Placental pericyte (primary cell): ENCODE data around the gene PSME2. TPM values are rescaled to one million over a fixed set of nuclear protein-coding genes. Genes with fewer than 3 reads are reported as not detected.

Source experiments
- total RNA-seq: library from RNA; depleted of rRNA; stranded (reverse); fragments of >200 nt; gene quantifications from 2 replicates; pipeline ENCODE4 v1.2.3, GENCODE V29; 2012

Gene PSME2, protein sequence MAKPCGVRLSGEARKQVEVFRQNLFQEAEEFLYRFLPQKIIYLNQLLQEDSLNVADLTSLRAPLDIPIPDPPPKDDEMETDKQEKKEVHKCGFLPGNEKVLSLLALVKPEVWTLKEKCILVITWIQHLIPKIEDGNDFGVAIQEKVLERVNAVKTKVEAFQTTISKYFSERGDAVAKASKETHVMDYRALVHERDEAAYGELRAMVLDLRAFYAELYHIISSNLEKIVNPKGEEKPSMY
- total RNA-seq = 71.8 and 89.9 TPM in 2 replicates

DNA sequence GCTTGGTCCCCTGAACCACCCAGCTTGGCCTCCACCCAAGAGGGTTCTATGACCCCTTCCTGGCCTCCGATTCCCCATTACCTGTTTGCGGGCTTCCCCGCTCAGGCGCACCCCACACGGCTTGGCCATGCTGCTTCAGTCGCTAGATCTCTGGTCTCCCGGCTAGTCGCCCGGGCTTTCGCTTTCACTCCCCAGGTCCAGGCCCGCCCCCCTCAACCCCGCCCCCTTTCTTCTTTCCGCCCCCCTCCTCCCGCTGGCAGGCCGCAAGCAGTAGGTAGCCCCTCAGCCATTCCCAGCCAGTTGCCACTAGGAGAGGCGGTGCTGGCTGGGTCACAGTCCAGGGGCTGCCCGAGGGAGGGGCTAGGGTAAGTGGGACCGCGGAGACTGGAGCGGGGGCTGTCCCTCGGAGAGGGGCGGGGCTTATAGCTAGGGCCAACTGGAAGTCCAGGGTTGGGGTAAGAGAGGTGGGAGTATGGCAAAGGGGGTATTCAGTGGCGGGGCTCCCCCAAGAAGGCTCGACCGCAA is at the start of gene PSME2:
Gene PSME2, minus strand, starts transcription at position 158 of the 525 bp plus-strand sequence. Its CDS starts 29 bp downstream, at position 129.

DNA sequence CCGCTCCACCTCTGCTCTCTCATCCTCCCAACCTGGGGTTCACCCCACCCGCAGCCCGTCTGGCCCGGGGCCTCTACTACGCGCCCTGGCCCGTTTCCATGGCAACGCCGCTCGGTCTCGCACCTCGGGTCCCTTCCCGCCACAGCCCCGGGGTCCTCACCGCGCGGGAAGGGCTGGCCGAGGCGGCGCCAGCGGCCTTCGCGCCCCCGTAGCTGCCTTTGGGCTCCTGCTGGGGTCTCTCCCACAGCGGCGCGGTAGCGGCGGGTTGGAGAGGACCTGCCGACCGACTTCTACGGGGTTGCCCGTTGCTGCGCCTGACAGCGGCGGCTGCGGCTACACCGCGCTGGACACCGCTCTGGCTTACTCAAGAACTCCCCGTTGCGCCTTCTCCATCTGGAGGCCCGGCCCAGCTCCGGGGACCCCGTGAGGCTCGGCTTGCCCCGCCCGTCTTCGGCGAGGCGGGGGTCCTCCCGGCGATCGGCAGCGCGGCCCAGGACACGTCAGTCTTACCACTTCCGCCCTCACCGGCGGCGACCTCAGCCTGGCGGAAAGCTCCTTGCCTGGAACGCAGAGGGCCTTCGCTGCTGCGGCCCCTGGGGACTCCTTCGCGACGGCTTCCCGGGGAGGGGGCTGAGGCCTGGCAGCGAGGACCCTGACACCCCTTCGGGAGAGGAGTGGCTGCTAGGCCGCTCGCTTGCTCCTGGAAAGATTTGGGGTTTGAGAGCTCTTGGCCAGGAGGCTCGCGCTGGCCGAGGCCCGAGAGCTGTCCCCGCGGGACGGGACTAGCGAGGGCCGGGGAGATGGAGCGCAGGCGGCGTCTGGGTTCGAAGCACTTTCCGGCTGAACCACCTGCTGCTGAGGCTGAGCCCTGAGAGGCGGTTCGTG is 49.0 kb upstream of the PSME2 start, which contains the start of gene TM9SF1:
Gene TM9SF1, minus strand, starts transcription at position 256 of the 885 bp plus-strand sequence. CDS start 422 bp downstream, outside the sequence.

DNA sequence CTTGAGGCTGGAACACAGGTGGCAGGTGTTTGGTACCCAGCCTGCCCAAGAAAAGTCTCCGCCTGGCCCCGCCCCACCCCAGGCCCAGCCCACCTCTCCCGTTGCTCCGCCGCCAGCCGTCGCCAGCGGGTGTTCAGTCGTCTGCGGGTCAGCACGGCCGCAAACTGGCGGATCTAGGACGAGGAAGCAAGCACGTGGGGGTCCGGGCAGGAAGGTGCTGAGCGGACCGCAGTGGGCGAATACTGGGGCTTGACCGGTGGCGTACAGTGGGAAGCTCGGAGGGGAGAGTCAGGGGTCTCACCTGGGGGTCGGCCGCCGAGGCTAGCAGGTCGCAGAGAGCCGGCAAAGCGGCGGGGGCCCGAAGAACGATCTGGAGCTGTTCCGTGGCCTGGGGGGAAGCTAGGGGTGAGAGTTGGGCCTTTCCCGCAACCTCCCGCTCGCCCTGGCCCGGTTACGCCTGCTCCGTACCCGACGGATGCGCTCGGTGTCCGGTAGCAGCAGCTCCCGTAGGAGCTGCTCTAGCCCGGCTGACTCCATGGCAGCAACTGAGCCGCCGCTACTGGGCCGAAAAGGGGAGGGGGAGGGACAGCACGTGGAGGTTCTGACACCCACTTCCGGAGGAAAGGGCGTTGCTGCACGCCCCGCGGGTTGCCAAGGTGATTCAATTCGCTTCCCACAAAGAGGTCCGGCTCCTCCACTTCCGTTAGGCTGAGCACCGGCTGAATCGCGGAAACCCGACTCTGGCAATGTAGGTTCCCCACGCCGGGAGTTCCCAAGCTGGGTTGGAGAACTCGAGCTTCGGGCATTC is 42.0 kb upstream of the PSME2 start, which contains the start of gene IPO4:
Gene IPO4, minus strand, starts transcription at position 566 of the 808 bp plus-strand sequence. Its CDS starts 29 bp downstream, at position 537.

DNA sequence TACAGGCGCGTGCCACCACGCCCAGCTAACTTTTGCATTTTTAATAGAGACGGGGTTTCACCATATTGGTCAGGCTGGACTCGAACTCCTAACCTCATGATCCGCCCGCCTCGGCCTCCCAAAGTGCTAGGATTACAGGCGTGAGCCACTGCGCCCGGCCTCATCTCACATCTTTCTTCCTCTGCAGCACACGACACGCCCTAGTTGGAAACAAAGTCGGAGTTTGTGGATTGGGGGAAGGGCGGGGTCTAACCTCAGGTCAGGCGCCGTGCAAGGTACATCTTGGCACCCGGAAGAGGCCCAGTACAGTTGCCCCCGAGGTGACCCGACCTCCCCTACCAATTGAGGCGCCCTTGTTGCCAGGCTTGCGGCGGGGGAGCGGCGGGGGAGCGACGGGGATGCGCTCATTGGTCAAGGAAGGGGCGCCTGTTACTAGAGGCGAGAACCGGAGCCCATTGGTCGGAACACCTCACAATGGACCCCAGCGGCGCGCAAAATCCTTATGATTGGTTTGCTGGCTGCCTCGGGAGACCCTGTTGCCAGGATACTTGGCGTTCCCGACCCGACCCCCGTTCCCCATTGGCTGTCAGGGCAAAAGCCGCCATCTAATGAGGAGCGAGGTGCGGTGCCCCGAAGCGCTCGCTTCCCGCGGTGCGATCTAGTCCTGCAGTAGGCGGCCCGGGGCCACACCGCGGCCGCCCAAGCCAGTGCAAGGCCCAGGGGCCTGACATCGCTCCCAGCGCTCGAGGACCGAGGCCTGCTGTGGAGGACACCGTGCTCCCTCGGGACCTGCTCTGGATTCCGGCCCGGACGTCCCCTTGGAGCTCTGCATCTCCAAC is 25.2 kb upstream of the PSME2 start, which contains the start of gene REC8:
Gene REC8, plus strand, starts transcription at position 659 of the 839 bp plus-strand sequence. CDS start 473 bp downstream, outside the sequence.

DNA sequence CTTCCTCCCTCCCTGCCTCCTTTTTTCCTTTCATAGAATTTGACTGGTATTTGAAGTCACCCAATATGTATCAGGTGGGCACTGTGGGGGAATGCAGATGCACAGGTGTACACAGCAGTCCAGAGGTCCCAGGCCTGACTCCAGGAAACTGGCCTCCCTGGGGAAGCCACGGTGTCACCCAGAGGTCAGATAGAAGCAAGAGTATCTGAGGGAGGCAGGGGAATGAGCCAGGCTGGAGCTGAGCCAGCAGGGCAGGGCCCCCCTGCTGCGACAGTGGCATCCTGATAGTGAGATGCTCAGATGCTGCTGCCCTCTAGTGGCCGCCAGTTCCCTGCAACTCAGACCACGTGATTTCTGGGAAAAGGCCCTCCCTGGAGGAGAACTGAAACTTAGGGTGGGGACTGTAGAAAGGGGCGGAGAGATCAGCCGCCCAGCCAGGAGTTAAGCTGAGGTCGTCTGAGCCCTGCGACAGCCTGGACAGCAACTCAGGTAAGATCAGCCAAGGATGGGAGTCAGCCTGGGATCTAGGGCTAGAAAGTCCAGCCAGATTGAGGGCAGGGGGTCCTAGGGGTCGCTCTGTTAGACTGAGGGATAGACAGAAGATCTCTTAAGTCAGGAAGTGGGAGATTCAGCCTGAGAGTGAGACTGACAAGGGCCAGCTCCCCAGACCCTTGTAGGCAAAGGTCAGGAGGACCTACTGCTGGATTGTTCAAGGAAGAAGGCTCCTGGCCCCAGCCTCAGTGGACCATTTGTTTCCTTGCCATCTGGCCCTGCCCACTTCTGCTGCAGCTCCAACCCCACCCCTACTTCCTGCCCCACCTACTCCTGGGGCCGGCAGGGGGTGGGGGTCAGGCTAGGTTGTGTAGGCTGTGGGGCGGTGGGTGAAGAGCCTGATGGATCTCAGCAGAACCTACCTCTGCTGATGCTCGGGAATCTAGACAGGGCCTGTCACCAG is 14.7 kb upstream of the PSME2 start, which contains the start of gene IRF9:
Gene IRF9, plus strand, starts transcription at position 416 of the 955 bp plus-strand sequence. CDS start 880 bp downstream, outside the sequence.

DNA sequence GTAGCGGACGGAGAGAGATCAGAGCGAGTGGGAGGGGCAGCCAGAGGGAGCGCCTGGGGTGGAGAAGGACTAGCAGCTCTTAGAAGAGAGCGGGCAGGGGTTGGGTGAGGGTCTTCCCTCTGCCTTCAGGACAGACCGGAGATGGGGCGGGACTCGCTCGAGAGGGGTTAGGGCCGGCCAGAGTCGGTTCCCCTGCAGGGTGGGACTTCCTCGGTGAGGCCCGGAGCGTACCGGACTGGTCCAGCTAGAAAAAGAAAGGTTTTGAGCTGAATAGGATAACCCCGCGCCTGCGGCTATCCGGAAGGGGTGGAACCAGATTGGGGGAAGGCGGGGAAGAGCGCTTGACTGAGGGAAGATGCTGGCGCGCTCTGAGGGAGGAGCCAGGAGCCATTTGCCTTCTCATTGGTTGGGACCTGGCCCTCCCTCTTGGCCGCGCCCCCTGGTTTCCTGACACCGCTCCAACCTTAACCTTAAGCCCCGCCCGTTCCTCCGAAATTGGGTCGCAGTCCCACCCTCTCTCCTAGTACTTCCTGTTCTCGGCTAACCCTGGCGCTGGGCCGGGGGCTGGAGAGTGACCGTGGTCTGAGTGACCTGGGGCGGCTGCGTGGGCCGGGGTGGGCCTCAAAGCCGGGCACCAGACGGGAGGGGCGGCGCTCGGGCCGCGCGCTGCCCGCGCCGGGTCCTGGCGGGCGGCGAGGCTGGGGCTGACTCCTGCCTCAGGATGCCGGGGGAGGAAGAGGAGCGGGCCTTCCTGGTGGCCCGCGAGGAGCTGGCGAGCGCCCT is 759 bp upstream of the PSME2 start, which contains the start of gene RNF31:
Gene RNF31, plus strand, starts transcription at position 521 of the 783 bp plus-strand sequence. Its CDS starts 201 bp downstream, at position 722.

DNA sequence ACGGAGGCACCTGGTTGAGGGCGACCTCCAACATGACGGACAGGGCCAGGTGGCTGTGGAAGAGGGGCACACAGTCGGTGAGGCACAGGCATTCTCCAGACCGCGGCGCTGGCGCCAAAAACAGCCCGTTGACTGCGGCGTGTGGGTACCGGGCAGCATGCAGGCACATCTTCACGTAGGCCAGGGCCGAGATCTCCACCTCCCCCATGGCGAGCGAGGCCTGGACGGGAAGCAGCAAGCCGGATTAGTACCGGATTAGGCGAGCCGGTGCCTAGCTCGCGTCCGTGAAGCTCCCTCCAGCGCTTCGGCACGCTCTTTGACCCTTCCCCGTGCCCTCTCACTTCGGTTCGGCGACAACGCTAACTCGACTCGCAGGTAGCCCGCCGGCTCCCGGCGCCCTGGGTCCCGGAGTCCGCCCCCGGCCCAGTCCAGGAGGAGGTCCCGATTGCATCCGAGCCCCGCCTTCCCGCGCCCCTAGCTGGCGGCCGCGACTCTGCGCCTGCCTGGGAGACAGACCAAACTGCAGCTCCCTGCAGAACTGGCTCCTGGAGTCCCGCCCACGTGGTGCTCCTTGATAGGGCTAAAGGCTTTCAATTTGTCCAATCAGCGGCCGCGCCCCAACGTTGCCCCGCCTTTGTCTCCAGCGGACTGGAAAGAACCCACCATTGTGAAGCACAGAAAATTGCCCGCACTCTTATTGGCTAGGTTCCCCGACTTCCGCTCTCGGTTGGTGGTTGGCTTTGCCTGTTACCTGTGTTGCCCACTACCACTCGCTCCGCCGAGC is 5.1 kb downstream of the PSME2 start, which contains the start of gene EMC9:
Gene EMC9, minus strand, starts transcription at position 495 of the 784 bp plus-strand sequence. Its CDS starts 287 bp downstream, at position 208.

DNA sequence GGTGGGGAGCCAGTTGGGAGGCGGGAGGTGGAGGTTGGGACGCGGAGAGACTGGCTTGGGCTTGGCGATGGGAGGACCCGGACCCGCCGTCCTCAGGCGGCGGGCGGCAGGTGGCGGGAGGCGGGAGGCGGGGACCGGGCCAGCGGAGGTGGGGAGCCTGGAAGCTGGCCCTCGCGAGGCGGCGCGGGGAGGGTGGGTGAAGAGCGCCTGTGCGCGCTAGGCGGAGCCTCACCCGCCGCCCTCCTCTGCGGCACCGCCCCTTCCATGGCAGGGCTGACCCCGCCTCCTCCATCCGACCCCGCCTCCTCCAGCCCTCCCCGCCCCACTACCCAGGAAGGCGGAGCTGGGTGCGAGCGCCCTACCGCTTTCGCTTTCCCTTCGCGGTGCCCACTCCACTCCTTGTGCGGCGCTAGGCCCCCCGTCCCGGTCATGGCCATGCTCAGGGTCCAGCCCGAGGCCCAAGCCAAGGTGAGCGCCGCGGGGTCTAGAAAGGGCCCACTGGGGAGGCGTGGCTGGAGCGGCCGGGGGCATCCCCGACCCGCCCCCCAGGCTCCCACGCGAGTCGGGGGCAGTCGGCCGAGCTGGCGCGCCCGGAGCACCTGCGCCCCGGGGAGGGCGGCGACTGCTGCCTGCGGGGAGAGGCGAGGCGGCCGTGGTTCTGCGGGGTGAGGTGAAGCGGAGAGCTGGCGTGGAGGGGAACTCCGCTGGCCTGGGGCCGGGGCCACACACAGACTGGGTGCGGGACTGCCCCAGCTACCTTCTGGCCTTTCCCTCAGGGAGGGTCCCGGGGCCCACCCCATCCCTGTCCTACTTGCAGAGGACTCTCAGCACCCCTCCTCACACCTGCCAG is 10.4 kb downstream of the PSME2 start, which contains the start of gene PSME1:
Gene PSME1, plus strand, starts transcription at position 361 of the 850 bp plus-strand sequence. Its CDS starts 69 bp downstream, at position 430.

DNA sequence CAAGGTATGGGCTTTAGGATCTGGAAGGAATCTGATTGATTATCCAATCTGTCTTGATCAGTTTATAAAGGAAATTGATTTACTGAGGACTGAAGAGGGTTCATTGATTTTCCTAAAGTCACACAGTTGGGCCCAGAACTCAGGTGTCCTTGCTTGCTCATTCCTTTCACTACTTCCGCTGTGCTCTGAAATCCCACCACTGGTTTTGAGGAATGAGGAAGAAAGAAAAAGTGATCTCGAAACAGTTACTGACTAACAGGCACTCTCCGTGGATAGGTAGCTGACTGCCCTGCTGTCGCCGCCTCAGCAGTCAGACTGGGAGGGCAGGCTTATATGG is 16.1 kb downstream of the PSME2 start, which contains the start of gene FITM1:
Gene FITM1, plus strand, starts transcription at position 280 of the 337 bp plus-strand sequence. CDS start 905 bp downstream, outside the sequence.

DNA sequence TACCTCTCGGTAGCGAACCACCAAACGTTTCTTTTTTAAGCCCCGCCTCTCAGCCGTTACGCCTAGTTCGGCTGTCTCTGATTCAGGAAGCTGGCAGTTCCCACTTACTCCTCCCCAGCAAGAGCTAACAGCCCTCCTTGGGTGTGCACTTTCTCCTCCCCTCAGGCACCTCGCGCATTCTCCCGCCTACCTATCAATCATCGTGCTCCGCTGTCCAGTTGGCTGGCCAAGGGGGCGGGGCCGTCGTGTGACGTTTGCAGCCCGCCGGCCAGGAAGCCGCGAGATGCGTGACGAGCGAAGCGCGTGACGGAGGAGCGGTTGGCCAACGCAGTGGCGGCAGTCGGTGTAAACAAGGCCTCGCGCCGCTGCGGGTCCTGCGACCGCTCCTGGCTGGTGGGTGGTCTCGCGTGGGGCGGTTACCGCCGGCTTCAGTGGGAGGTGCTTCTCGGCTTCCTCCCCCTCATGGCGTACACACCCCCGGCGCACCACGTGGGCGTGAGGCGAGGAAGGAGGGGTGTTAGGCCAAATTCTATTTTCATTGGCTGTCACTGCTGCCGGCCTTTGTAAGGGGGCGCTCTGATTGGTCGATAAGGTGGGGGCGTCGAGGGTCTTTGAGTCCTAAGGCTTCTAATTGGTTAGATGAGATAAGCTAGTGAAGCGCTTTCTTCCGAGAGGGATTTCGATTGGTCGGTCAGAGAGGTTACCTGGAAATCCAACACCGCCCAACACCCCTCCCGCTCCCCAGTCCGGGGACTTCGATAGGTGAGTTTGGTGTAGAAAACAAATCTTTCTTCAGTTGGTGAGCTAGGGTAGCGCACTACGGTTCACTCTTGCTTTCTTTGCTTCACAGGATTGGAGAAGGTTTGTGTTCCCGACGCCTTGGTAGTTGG is 31.6 kb downstream of the PSME2 start, which contains the start of the genes DCAF11 and NRL:
Gene DCAF11, plus strand, starts transcription at position 246 of the 890 bp plus-strand sequence. CDS start 818 bp downstream, outside the sequence.
Gene NRL, minus strand, starts transcription at position 418 of the 890 bp plus-strand sequence. CDS start 32,101 bp downstream, outside the sequence.

DNA sequence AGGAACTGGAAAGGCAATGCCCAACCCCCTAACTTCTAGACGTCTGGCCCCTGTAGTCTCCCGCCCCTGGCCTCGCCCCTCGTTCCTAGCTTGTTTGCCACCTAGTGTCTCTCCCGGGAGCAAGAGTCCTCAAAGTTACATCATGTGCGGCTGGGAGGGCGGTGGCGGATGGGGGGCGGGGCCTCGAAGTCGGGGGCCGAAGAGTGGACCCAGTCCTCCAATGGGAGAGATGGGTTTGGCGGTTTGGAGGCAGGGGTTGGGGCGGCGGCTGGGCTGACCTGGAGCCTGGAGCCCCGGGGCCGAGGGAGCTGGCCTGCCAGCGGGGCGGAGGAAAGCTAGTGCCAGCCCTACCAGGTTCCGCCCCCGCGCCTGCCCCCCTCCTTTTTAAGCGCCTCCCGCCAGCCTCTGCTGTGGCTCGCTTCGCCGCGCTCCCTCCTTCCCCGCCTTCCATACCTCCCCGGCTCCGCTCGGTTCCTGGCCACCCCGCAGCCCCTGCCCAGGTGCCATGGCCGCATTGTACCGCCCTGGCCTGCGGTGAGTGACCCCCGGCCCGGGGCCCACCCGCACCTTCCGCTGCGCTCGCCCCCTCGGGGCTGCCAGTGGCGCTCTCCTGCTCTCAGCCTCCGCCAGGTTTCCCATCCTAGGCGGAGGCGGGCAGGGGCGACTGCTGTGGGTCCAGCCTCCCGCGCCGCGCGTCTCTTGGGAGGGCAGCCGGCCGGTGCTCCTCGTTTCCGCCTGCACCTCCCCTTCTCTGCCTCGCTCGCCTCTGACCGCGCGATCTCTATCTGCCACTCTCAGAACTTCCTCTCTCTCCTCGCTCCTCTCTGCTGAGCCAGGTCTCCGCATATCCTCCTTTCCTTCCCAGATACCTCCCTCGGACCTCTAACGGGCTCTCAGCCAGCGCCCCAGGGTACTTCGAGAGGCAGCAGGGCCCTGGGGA is 52.2 kb downstream of the PSME2 start, which contains the start of gene PCK2:
Gene PCK2, plus strand, starts transcription at position 411 of the 940 bp plus-strand sequence. Its CDS starts 95 bp downstream, at position 506.

